DND-41 (cell line): ENCODE results near the gene DRAP1.
"Not testable (repeated sequence)": the region's sequence is repeated elsewhere in the genome, so short reads cannot be mapped to it uniquely, and the experiment has no call there.

ENCODE experiments used
- ATAC-seq: fragments of 200-7000 bp; cut with Tn5 transposase; 3 replicates; pipeline ENCODE4 v1.9.1; 2021; ENCODE audit warnings: low read depth; ENCODE audit not compliant: insufficient read depth
- DNase-seq: peaks from one replicate; pipeline ENCODE4 v3.0.0-alpha.2; 2020
- H2AFZ ChIP-seq: 2 replicates; pipeline ENCODE4 v1.6.0; 2012; ENCODE audit warnings: low read depth, low read length
- H3K27ac ChIP-seq: 2 replicates; pipeline ENCODE4 v1.5.1; 2012; ENCODE audit warnings: low read length, inconsistent platforms
- H3K27me3 ChIP-seq: fragments of 200-600 bp; sonication (generic); 2 replicates; pipeline ENCODE4 v1.6.0; 2012; ENCODE audit warnings: low read length, mild to moderate bottlenecking, inconsistent platforms; ENCODE audit not compliant: insufficient read depth, poor library complexity
- H3K36me3 ChIP-seq: 2 replicates; pipeline ENCODE4 v1.5.1; 2012; ENCODE audit warnings: low read length, inconsistent platforms; ENCODE audit not compliant: insufficient read depth
- H3K4me1 ChIP-seq: 2 replicates; pipeline ENCODE4 v1.5.1; 2012; ENCODE audit warnings: mild to moderate bottlenecking, low read length; ENCODE audit not compliant: insufficient read depth
- H3K4me2 ChIP-seq: 2 replicates; pipeline ENCODE4 v1.6.0; 2012; ENCODE audit warnings: mild to moderate bottlenecking, moderate library complexity, low read length, inconsistent platforms; ENCODE audit not compliant: insufficient read depth
- H3K4me3 ChIP-seq, 2 experiments: fragments of 200-600 bp in 1 of 2; shearing (Covaris generic) in 1 of 2; 2 replicates each; pipeline ENCODE4 v1.5.1; 2012 to 2016; ENCODE audit warnings: inconsistent platforms in 2 of 2, low read length in 2 of 2, mild to moderate bottlenecking in 2 of 2, low read depth in 1 of 2, moderate library complexity in 1 of 2
- H3K79me2 ChIP-seq: 2 replicates; pipeline ENCODE4 v1.6.0; 2012; ENCODE audit warnings: low read length, inconsistent platforms; ENCODE audit not compliant: insufficient read depth
- H3K9ac ChIP-seq: 2 replicates; pipeline ENCODE4 v1.6.0; 2012; ENCODE audit warnings: low read depth, mild to moderate bottlenecking, inconsistent platforms, low read length, moderate library complexity
- H3K9me3 ChIP-seq: 2 replicates; pipeline ENCODE4 v1.5.1; 2012; ENCODE audit warnings: low read length, moderate library complexity, mild to moderate bottlenecking, inconsistent platforms; ENCODE audit not compliant: insufficient read depth, severe bottlenecking
- H4K20me1 ChIP-seq: 2 replicates; pipeline ENCODE4 v1.6.0; 2012; ENCODE audit warnings: low read length; ENCODE audit not compliant: insufficient read depth
- EZH2 ChIP-seq: IDR thresholded peaks from 3 replicates; pipeline ENCODE4 v1.6.1; 2012; ENCODE audit warnings: borderline replicate concordance, low read depth, mild to moderate bottlenecking, moderate library complexity, low read length, inconsistent platforms; ENCODE audit not compliant: severe bottlenecking
- TF ChIP-seq, protein P1 (sequence below): IDR thresholded peaks from 2 replicates; pipeline ENCODE4 v1.5.1; 2012; ENCODE audit warnings: borderline replicate concordance, low read length, moderate library complexity, mild to moderate bottlenecking; ENCODE audit not compliant: poor library complexity, severe bottlenecking; ENCODE audit errors: extremely low read depth

The DRAP1 gene

DNA sequence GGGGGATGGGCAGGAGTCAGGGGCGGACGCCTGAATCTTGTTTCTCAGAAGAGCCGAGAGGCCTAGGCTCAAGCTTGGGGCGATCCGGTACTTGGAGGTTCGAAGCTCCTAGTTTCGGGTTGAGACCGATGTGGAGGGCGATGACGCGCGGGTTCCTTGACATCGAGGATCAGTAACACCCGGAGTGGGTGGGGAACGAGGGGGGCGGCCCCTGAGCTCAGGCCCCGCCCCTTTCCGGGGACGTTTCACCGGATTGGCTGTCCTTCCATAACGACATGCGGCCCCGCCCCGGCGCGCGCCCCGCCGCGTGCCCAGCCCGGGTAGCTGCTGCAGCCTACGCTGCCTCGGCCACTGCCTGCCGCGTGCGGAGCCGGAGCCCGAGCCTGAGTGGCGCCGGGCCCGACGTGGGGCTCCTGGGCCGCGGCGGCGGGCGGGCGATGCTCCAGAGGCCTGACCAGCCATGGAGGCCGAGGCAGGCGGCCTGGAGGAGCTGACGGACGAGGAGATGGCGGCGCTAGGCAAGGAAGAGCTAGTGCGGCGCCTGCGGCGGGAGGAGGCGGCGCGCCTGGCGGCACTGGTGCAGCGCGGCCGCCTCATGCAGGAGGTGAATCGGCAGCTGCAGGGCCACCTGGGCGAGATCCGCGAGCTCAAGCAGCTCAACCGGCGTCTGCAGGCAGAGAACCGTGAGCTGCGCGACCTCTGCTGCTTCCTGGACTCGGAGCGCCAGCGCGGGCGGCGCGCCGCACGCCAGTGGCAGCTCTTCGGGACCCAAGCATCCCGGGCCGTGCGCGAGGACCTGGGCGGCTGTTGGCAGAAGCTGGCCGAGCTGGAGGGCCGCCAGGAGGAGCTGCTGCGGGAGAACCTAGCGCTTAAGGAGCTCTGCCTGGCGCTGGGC lies 28.7 kb upstream of the DRAP1 start, which contains the start of gene CCDC85B:
CCDC85B (plus strand) TSS at position 350 of the 895 bp plus-strand sequence; CDS start at position 461, 111 bp downstream.
- peak within 1 kb of the TSS; percentile 88 for H2AFZ ChIP-seq
- DNase-seq (peak; percentile 98), ATAC-seq (peak; percentile 74)
- H3K4me2 ChIP-seq: peak within 1 kb of the TSS; percentile 96
- peaks cover 31% of the 10 kb centered on the region for H3K79me2 ChIP-seq
- peaks cover 66% of the 10 kb centered on the region for H3K4me1 ChIP-seq
- TF ChIP-seq, protein P1, sequence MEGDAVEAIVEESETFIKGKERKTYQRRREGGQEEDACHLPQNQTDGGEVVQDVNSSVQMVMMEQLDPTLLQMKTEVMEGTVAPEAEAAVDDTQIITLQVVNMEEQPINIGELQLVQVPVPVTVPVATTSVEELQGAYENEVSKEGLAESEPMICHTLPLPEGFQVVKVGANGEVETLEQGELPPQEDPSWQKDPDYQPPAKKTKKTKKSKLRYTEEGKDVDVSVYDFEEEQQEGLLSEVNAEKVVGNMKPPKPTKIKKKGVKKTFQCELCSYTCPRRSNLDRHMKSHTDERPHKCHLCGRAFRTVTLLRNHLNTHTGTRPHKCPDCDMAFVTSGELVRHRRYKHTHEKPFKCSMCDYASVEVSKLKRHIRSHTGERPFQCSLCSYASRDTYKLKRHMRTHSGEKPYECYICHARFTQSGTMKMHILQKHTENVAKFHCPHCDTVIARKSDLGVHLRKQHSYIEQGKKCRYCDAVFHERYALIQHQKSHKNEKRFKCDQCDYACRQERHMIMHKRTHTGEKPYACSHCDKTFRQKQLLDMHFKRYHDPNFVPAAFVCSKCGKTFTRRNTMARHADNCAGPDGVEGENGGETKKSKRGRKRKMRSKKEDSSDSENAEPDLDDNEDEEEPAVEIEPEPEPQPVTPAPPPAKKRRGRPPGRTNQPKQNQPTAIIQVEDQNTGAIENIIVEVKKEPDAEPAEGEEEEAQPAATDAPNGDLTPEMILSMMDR: no peak
- no peak for TF ChIP-seq EZH2
- peak within 1 kb of the TSS; percentile 75 for H3K9ac ChIP-seq
- peak within 1 kb of the TSS; percentile 81 for H3K27ac ChIP-seq
- peaks cover 21% of the 10 kb centered on the region for H3K36me3 ChIP-seq
- H3K4me3 ChIP-seq: peak within 1 kb of the TSS; percentile 51 to 71
- H3K9me3 ChIP-seq: no peaks in the 10 kb centered on the region
- peaks cover 22% of the 10 kb centered on the region; the same call in 1 of the 2 replicates for H4K20me1 ChIP-seq
- H3K27me3 ChIP-seq: no peaks in the 10 kb centered on the region

DNA sequence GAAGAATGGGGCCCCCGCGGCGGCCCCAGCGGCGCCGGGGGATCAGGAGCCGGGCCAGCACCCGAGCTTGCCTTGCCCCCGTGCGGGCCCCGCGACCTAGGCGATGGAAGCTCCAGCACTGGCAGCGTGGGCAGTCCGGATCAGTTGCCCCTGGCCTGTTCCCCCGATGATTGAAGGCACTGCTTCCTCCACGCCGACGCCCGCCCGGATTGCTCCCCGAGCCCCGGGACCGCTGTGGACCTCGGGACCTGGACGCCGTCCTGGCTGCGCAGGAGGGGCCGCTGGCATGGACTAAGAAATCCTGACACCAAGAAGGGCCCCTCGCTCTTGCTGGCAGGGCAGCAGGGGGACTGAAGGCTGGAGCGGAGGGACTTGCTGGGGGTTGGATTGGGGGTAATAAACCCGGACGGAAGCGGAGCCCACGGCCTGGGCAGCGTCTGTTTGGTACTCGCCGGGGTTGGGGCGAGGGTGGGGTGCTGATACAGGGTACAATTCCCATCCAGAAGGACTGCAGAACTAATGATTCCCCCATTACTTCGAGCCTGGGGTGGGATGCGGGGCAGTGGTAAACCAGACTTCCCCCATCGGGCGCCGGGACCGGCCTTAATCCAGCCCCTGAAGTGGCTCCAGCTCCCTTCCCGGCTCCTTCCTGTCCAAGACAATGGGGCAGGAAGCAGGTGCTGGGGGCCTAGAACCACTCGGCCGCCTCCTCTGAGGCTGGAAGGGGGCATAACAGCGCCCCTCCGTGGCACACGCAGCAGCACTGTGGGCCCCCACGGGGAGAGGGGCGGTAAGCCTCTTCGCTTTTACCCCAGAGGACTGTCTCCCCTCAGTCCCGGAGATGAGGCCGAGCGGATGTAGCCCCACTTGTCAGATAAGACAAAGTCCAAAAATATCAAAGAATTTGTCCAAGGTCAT lies 27.7 kb upstream of the DRAP1 start:
- H3K79me2 ChIP-seq: peaks cover 27% of the 10 kb centered on the region
- H3K4me3 ChIP-seq: peak overlapping the region; percentile 51 to 71
- DNase-seq (peak; percentile 38), ATAC-seq (no peak; the same call in 2 of the 3 replicates)
- H3K9me3 ChIP-seq: no peaks in the 10 kb centered on the region
- H3K27me3 ChIP-seq: no peaks in the 10 kb centered on the region
- H3K36me3 ChIP-seq: peaks cover 14% of the 10 kb centered on the region
- H3K27ac ChIP-seq: peak overlapping the region; percentile 81; the same call in 1 of the 2 replicates
- H4K20me1 ChIP-seq: peaks cover 21% of the 10 kb centered on the region; the same call in 1 of the 2 replicates
- H2AFZ ChIP-seq: peak overlapping the region; percentile 88
- no peak for TF ChIP-seq EZH2
- TF ChIP-seq, protein P1: peak; percentile 49
- peaks cover 61% of the 10 kb centered on the region for H3K4me1 ChIP-seq
- peak overlapping the region; percentile 75 for H3K9ac ChIP-seq
- peak overlapping the region; percentile 96 for H3K4me2 ChIP-seq

DNA sequence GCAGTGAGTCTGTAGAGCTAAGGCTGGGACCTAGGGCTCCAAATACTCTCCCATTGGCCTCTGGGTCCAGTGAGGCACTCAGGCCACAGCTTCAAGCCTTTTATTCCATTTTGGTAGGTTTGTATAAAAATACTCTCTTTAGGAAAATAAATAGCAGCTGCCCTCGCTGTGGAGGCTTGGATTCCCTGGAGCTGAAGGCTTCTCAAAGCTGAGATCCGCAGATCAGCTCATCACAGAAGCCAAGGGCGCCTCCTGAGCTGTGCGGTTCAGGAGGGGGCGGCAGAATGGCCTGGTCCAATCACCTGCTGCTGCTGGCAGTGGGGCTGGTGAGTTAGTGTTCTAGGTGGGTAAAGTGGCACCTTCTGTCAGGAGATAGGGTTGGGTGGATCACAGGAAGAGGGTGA lies 27.1 kb upstream of the DRAP1 start:
- H3K27me3 ChIP-seq, H3K9me3 ChIP-seq, ATAC-seq, H2AFZ ChIP-seq, DNase-seq, H3K27ac ChIP-seq, H3K36me3 ChIP-seq: not testable (repeated sequence)
- H3K4me1 ChIP-seq: peaks cover 54% of the 10 kb centered on the region
- peaks cover 21% of the 10 kb centered on the region; the same call in 1 of the 2 replicates for H4K20me1 ChIP-seq
- H3K79me2 ChIP-seq: peaks cover 24% of the 10 kb centered on the region
- peak overlapping the region in 1 of 2 experiments; percentile 71; a peak in 2 of 4 replicates for H3K4me3 ChIP-seq
- H3K9ac ChIP-seq: peak overlapping the region; percentile 75; the same call in 1 of the 2 replicates
- H3K4me2 ChIP-seq: peak overlapping the region; percentile 96
